GM21717 (cell line): ENCODE measurements around the gene GNG7.
"Not testable (repeated sequence)": the region's sequence is repeated elsewhere in the genome, so short reads cannot be mapped to it uniquely, and the experiment has no call there.

ENCODE experiments used
- ATAC-seq: cut with Tn5 transposase; IDR thresholded peaks from one replicate; pipeline ENCODE4 v1.9.1; 2021; ENCODE audit warnings: mild to moderate bottlenecking, moderate library complexity; ENCODE audit not compliant: unreplicated experiment

The GNG7 gene

GRCh38 chr19:2579678-2580280 lies 122.7 kb downstream of the GNG7 start:
- ATAC-seq: no peak

GRCh38 chr19:2578901-2579677 lies 123.4 kb downstream of the GNG7 start:
- ATAC-seq: no peak

DNA sequence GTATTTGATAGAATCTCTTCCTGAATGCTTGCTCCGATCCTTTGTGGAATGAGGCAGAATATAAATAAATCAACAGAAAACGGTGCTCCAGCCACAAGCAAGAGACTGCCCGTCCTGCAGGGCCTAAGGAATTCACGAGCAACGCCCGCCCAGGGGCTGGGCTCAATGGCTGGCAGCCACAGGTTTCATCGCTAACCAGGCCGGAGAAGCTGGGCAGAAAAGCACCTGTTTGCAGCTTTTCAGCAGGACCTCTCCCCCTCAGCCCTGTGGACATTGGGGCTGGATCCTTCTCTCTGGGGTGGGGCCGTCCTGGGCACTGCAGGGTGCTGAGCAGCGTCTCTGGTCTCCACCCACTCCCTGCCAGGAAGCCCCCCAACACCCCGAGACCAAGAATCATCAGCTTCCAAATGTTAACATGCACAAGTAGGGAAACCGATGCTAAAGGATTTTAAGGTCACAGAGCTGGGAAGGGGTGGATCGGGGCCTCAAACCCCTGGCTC lies 124.1 kb downstream of the GNG7 start:
- ATAC-seq: no peak

- ATAC-seq: no peak
Observed at GRCh38 chr19:2577722-2578335, 124.7 kb downstream of the GNG7 start.

GRCh38 chr19:2575734-2576481 lies 126.6 kb downstream of the GNG7 start:
- no peak for ATAC-seq

- ATAC-seq: no peak
Observed at GRCh38 chr19:2574971-2575630, 127.4 kb downstream of the GNG7 start.

GRCh38 chr19:2574478-2574931 lies 128.0 kb downstream of the GNG7 start:
- ATAC-seq: no peak

GRCh38 chr19:2573916-2574315 lies 128.6 kb downstream of the GNG7 start:
- no peak for ATAC-seq

GRCh38 chr19:2572152-2572551 lies 130.3 kb downstream of the GNG7 start:
- not testable (repeated sequence) for ATAC-seq

DNA sequence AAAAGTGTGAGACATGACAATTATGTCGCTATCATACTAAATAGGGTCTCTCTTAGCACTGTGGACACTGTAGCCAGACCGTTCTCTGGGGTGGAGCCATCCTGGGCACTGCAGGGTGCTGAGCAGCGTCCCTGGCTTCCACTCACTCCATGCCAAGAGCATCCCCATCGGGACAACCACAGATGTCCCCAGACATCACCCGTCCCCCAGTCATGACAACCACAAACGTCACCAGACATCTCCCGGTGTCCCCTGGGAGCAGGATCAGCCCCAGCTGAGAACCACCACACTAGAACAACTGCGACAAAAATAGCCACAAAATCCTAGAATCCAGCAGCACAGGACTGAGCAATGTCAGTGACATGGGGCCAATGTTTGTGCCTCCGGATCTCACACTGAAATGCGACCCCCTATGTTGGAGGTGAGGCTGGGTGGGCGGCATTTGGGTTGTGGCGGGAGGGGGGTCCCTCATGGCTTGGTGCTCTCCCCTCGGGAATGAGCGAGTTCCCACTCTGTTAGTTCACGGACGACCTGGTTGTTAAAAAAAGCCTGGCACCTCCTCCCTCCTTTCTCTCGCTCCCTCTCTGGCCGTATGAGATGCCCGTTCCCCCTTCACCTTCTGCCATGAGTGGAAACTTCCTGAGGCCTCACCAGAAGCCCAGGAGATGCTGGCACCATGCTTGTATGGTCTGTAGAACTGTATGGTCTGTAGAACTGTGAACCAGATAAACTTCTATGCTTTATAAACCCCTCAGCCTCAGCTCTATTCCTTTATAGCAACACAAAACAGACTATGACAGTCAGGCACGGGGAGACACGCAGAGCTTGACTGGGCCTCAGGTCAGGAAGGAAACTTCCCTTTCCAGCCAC lies 132.7 kb downstream of the GNG7 start:
- ATAC-seq: no peak

DNA sequence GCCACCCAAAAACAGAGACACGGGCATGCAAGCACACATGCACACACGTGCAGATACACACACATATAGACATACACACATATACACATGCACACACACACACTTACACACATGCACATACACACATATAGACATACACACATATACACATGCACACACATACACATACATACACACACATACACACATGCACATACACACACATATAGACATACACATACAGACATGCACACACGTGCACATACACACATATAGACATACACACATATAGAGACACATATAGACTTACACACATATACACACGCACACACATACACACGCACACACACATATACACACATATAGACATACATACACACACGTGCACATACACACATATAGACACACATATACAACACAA lies 134.5 kb downstream of the GNG7 start:
- ATAC-seq: no peak

DNA sequence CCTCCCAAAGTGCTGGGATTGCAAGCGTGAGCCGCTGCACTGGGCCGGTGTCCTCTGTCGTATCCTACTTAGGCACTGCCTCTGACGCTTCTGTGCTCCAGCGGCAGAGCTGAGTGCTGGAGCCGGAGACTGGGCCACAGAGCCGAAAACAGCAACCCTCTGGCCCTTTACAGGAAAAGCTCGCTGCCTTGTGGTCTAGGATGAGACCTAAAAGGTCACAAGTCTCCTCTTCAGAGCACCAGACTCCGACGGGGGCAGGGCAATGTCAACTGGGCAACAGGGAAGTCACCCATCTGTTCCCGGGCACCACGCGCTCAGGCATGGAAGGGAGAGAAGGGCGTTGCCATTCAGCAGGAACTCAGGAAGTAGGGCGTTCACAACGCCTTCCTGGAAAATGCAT lies 134.9 kb downstream of the GNG7 start:
- no peak for ATAC-seq

GRCh38 chr19:2563546-2563945 lies 138.9 kb downstream of the GNG7 start:
- ATAC-seq: not testable (repeated sequence)

DNA sequence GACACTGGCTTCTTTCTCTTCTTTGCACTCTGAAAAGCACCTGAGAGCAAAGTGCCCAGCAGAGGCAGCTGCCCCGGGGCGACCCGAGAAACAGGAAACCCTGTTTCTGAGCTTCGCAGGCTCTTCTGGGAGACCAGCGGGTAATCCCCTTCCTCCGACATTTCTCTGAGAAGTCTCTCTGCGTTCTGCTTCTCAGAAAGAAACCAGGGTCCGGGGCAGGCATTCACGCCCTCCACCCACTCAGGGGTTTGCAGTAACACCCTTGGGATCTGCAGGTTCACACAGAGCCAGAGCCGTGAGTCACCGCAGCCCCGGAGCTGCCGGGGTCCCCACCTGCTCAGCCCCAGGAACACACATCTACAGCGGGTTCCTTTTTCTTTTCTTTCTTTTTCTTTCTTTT lies 140.6 kb downstream of the GNG7 start:
- peak; percentile 67 for ATAC-seq

DNA sequence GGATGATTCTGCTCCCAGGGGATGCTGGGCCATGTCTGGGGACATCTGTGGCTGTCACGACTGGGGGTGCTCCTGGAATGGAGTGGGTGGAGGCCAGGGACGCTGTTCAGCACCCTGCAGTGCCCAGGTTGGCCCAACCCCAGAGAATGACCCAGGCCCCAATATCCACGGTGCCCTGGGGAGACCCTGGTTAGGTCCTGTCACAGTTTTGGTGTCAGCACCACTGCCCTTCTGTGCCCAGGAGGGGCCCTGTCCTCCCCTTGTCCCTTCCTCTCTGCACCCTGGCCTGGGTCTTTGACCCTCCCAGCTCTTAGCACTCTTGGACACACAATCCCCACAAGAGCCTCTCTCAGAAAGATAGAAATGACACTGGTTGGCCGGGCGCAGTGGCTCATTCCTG lies 141.3 kb downstream of the GNG7 start:
- no peak for ATAC-seq

DNA sequence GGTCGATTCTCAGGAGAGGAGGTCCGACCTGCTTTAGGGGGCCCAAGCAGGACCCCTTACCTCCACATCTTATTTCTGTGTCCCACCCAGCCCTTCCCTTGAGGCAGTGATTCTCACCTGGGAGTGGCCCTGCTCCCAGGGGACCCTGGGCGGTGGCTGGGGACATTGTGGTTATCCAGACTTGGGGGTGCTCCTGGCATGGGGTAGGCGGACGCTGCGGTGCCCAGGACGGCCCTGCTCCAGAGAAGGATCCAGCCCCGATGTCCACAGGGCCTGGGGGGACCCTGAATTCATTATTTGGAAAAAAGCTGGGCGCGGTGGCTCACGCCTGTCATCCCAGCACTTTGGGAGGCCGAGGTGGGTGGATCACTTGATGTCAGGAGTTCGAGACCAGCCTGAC lies 142.1 kb downstream of the GNG7 start:
- no peak for ATAC-seq

GRCh38 chr19:2558543-2558942 lies 144.0 kb downstream of the GNG7 start:
- ATAC-seq: no peak

DNA sequence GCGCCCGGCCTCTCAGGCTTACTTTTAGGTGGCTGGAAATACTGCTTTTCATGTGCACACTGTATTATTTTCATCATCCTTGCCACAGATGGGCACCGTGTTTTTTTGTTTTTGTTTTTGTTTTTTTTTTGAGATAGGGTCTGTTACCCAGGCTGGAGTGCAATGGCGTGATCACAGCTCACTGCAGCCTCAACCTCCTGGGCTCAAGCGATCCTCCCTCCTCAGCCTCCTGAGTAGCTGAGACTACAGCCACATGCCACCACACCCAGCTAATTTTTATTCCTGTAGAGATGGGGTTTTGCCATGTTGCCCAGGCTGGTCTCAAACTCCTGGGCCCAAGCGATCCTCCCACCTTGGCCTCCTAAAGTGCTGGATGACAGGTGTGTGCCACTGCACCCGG lies 144.4 kb downstream of the GNG7 start:
- ATAC-seq: not testable (repeated sequence)

GRCh38 chr19:2557093-2557440 lies 145.4 kb downstream of the GNG7 start:
- ATAC-seq: no peak
